SK-N-SH (cell line): ENCODE data around the gene PLK1. TPM values are rescaled to one million over a fixed set of nuclear protein-coding genes. Genes with fewer than 3 reads are reported as not detected.
A peak's percentile ranks its signal among the peaks of the same experiment; 100 is the strongest.

Source experiments
- CTCF ChIA-PET: fragments of 300-600, 350-600 bp; formaldehyde crosslinking; extraction: SDS; loops from one replicate; lab custom pipeline; 2021; lab: Yijun Ruan, JAX
- POLR2A ChIA-PET: fragments of 350-600 bp; sonication (Branson Sonifier 250); formaldehyde crosslinking; extraction: SDS; loops from one replicate; lab custom pipeline; 2020; ENCODE audit warnings: antibody characterized with exemption, inconsistent platforms; lab: Yijun Ruan, JAX
- DNase-seq: peaks from one replicate; pipeline ENCODE4 v3.0.0; 2012
- H2AFZ ChIP-seq: fragments of 200-600 bp; sonication (generic); 2 replicates; pipeline ENCODE4 v1.8.1; 2016; ENCODE audit warnings: antibody characterized with exemption, mild to moderate bottlenecking, low read depth
- H3F3A ChIP-seq: fragments of 200-600 bp; sonication (generic); replicated peaks from 2 replicates; pipeline ENCODE3; 2016; ENCODE audit warnings: antibody characterized with exemption, mild to moderate bottlenecking; ENCODE audit not compliant: insufficient read depth
- H3K27ac ChIP-seq, 2 experiments: fragments of 200-500 bp in 1 of 2; fragments of 200-600 bp in 1 of 2; sonication (Bioruptor generic) in 1 of 2; sonication (generic), shearing (Covaris generic) in 1 of 2; 2 replicates each; pipeline versions ENCODE4 v1.5.1 to v1.6.1; 2014 to 2016; ENCODE audit warnings: low read depth in 2 of 2, inconsistent platforms in 1 of 2, low read length in 1 of 2, mild to moderate bottlenecking in 1 of 2, mixed read lengths in 1 of 2
- H3K27me3 ChIP-seq: fragments of 200-600 bp; sonication (generic), shearing (Covaris generic); 2 replicates; pipeline ENCODE4 v1.6.1; 2016; ENCODE audit warnings: mixed run types; ENCODE audit not compliant: insufficient read depth
- H3K36me3 ChIP-seq, 2 experiments: fragments of 200-500 bp in 1 of 2; fragments of 200-600 bp in 1 of 2; sonication (Bioruptor generic) in 1 of 2; sonication (generic) in 1 of 2; replicated peaks in 1 of 2; 2 replicates each; pipeline versions ENCODE3 to v1.5.1; 2014 to 2016; ENCODE audit warnings: low read length in 1 of 2, mild to moderate bottlenecking in 1 of 2; ENCODE audit not compliant: insufficient read depth in 2 of 2, control insufficient read depth in 1 of 2
- H3K4me1 ChIP-seq, 2 experiments: fragments of 200-500 bp in 1 of 2; fragments of 200-600 bp in 1 of 2; sonication (Bioruptor generic) in 1 of 2; sonication (generic), shearing (Covaris generic) in 1 of 2; 2 replicates each; pipeline versions ENCODE4 v1.5.1 to v1.6.1; 2014 to 2016; ENCODE audit warnings: low read depth in 1 of 2, low read length in 1 of 2, mixed run types in 1 of 2; ENCODE audit not compliant: insufficient read depth in 2 of 2, control insufficient read depth in 1 of 2
- H3K4me2 ChIP-seq: fragments of 200-600 bp; sonication (generic), shearing (Covaris generic); 2 replicates; pipeline ENCODE4 v1.6.1; 2017; ENCODE audit warnings: mixed run types
- H3K4me3 ChIP-seq, 2 experiments: fragments of 200-500 bp in 1 of 2; fragments of 200-600 bp in 1 of 2; sonication (Bioruptor generic) in 1 of 2; sonication (generic), shearing (Covaris generic) in 1 of 2; 2 replicates each; pipeline versions ENCODE4 v1.5.1 to v1.8.1; 2014 to 2016; ENCODE audit warnings: low read depth in 2 of 2, inconsistent platforms in 1 of 2, low read length in 1 of 2, mild to moderate bottlenecking in 1 of 2, mixed read lengths in 1 of 2, moderate library complexity in 1 of 2
- H3K79me2 ChIP-seq: fragments of 200-600 bp; sonication (generic); 2 replicates; pipeline ENCODE4 v1.8.1; 2017; ENCODE audit warnings: mild to moderate bottlenecking; ENCODE audit not compliant: insufficient read depth
- H3K9ac ChIP-seq: fragments of 200-600 bp; sonication (generic); 2 replicates; pipeline ENCODE4 v1.6.1; 2017; ENCODE audit warnings: mixed run types
- H3K9me2 ChIP-seq: fragments of 200-600 bp; sonication (generic); 2 replicates; pipeline ENCODE4 v1.6.1; 2017; ENCODE audit warnings: mixed run types
- H3K9me3 ChIP-seq: fragments of 200-600 bp; sonication (generic); 2 replicates; pipeline ENCODE4 v1.6.1; 2017; ENCODE audit warnings: mixed run types, mild to moderate bottlenecking, moderate library complexity
- H4K20me1 ChIP-seq: fragments of 200-600 bp; sonication (generic); 2 replicates; pipeline ENCODE4 v1.6.1; 2017; ENCODE audit warnings: mild to moderate bottlenecking, mixed run types; ENCODE audit not compliant: insufficient read depth
- CHD2 ChIP-seq: fragments of 150-350 bp; IDR thresholded peaks from 2 replicates; pipeline ENCODE4 v1.6.1; 2018; ENCODE audit warnings: low read length; ENCODE audit not compliant: partially characterized antibody
- ELF1 ChIP-seq: IDR thresholded peaks from 2 replicates; pipeline ENCODE4 v1.4.0; 2012
- JUND ChIP-seq: IDR thresholded peaks from 2 replicates; pipeline ENCODE4 v1.4.0; 2012
- RCOR1 ChIP-seq: fragments of 150-350 bp; IDR thresholded peaks from 2 replicates; pipeline ENCODE4 v1.6.1; 2017; ENCODE audit warnings: antibody characterized with exemption, low read length
- RXRA ChIP-seq: IDR thresholded peaks from 2 replicates; pipeline ENCODE4 v1.4.0; 2012; ENCODE audit warnings: low read depth, mild to moderate bottlenecking, borderline replicate concordance
- SIN3A ChIP-seq: IDR thresholded peaks from 2 replicates; pipeline ENCODE4 v1.6.1; 2012; ENCODE audit warnings: low read depth, mild to moderate bottlenecking, low read length, moderate library complexity, borderline replicate concordance
- SMC3 ChIP-seq: IDR thresholded peaks from 2 replicates; pipeline ENCODE4 v1.6.1; 2012; ENCODE audit warnings: low read depth, low read length, improper control_type of control experiment
- TAF1 ChIP-seq: IDR thresholded peaks from 2 replicates; pipeline ENCODE4 v1.6.1; 2012; ENCODE audit warnings: low read depth, mild to moderate bottlenecking, low read length, moderate library complexity, borderline replicate concordance
- YY1 ChIP-seq: IDR thresholded peaks from 2 replicates; pipeline ENCODE4 v1.4.0; 2012; ENCODE audit warnings: low read depth, mild to moderate bottlenecking
- WGBS: methylation state at CpG from one replicate; pipeline ENCODE4 v1.1.6; 2017; ENCODE audit warnings: low lambda C conversion rate; 5-methylcytosine and 5-hydroxymethylcytosine counted together
- polyA plus RNA-seq, 3 experiments: library from polyadenylated mRNA; depleted of rRNA; stranded (reverse); fragments of >200 nt; gene quantifications; 2 replicates each; pipeline ENCODE4 v1.2.3, GENCODE V29; 2012
- TF ChIP-seq, protein P1 (sequence below): IDR thresholded peaks from 2 replicates; pipeline ENCODE4 v1.6.1; 2012; ENCODE audit warnings: mild to moderate bottlenecking, low read depth, low read length, moderate library complexity
- TF ChIP-seq, protein P2 (sequence below): IDR thresholded peaks from 2 replicates; pipeline ENCODE4 v1.4.0; 2012; ENCODE audit warnings: low read depth
- TF ChIP-seq, protein P3 (sequence below): fragments of 200-600 bp; sonication (generic); IDR thresholded peaks from 2 replicates; pipeline ENCODE4 v1.6.1; 2017; ENCODE audit warnings: antibody characterized with exemption, mild to moderate bottlenecking, moderate library complexity
- TF ChIP-seq, protein P4 (sequence below): fragments of 150-350 bp; IDR thresholded peaks from 2 replicates; pipeline ENCODE4 v1.6.1; 2016; ENCODE audit warnings: mild to moderate bottlenecking, low read depth, low read length

Gene PLK1
- polyA plus RNA-seq, 1 of the 3 experiments (the other 2 are of a cell fraction), result 68.7 TPM

DNA sequence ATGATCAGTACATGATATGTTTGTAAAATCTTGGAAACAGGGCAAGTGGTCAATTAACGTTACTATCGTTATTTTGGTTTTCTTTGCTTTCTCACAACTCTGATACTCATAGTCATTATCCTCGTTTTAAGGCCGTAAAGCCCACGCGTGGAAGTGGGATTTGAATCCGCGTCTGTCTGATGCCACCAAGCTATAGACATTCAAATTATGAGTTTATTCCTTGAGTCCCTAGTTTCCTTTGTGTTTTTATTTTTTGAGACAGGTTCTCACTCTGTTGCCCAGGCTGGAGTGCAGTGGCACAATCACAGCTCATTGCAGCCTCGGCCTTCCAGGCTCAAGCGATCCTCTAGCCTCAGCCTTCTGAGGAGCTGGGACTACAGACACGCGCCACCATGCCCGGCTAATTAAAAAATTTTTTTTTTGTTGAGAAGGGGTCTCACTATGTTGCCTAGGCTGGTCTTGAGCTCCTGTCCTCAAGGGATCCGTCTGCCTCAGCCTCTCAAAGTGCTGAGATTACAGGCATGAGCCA lies 36.4 kb upstream of the PLK1 start:
- peaks cover 92% of the 10 kb centered on the region for H3K79me2 ChIP-seq
- H2AFZ ChIP-seq, result 0 out of 2 replicates have a peak overlapping the region, but pooled peaks have one; percentile 74
- H3F3A ChIP-seq, result no peaks in the 10 kb centered on the region
- peaks cover 19 to 51% of the 10 kb centered on the region in 2 experiments for H3K36me3 ChIP-seq
- no peak for DNase-seq
- peaks cover 11 to 13% of the 10 kb centered on the region in 2 experiments; a peak in 2 of 4 replicates for H3K4me1 ChIP-seq
- peaks cover 12% of the 10 kb centered on the region for H4K20me1 ChIP-seq
- no peaks in the 10 kb centered on the region for H3K9me2 ChIP-seq
- TF ChIP-seq SMC3, result no peak
- TF ChIP-seq TAF1, result no peak
- TF ChIP-seq RCOR1, result no peak
- TF ChIP-seq SIN3A, result no peak
- TF ChIP-seq JUND, result no peak
- TF ChIP-seq, protein P1, sequence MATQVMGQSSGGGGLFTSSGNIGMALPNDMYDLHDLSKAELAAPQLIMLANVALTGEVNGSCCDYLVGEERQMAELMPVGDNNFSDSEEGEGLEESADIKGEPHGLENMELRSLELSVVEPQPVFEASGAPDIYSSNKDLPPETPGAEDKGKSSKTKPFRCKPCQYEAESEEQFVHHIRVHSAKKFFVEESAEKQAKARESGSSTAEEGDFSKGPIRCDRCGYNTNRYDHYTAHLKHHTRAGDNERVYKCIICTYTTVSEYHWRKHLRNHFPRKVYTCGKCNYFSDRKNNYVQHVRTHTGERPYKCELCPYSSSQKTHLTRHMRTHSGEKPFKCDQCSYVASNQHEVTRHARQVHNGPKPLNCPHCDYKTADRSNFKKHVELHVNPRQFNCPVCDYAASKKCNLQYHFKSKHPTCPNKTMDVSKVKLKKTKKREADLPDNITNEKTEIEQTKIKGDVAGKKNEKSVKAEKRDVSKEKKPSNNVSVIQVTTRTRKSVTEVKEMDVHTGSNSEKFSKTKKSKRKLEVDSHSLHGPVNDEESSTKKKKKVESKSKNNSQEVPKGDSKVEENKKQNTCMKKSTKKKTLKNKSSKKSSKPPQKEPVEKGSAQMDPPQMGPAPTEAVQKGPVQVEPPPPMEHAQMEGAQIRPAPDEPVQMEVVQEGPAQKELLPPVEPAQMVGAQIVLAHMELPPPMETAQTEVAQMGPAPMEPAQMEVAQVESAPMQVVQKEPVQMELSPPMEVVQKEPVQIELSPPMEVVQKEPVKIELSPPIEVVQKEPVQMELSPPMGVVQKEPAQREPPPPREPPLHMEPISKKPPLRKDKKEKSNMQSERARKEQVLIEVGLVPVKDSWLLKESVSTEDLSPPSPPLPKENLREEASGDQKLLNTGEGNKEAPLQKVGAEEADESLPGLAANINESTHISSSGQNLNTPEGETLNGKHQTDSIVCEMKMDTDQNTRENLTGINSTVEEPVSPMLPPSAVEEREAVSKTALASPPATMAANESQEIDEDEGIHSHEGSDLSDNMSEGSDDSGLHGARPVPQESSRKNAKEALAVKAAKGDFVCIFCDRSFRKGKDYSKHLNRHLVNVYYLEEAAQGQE, result no peak
- TF ChIP-seq YY1, result no peak
- TF ChIP-seq, protein P2, sequence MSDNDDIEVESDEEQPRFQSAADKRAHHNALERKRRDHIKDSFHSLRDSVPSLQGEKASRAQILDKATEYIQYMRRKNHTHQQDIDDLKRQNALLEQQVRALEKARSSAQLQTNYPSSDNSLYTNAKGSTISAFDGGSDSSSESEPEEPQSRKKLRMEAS, result no peak
- no peak for TF ChIP-seq ELF1
- no peak for TF ChIP-seq CHD2
- TF ChIP-seq RXRA, result no peak
- TF ChIP-seq, protein P3, sequence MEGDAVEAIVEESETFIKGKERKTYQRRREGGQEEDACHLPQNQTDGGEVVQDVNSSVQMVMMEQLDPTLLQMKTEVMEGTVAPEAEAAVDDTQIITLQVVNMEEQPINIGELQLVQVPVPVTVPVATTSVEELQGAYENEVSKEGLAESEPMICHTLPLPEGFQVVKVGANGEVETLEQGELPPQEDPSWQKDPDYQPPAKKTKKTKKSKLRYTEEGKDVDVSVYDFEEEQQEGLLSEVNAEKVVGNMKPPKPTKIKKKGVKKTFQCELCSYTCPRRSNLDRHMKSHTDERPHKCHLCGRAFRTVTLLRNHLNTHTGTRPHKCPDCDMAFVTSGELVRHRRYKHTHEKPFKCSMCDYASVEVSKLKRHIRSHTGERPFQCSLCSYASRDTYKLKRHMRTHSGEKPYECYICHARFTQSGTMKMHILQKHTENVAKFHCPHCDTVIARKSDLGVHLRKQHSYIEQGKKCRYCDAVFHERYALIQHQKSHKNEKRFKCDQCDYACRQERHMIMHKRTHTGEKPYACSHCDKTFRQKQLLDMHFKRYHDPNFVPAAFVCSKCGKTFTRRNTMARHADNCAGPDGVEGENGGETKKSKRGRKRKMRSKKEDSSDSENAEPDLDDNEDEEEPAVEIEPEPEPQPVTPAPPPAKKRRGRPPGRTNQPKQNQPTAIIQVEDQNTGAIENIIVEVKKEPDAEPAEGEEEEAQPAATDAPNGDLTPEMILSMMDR, result no peak
- TF ChIP-seq, protein P4, sequence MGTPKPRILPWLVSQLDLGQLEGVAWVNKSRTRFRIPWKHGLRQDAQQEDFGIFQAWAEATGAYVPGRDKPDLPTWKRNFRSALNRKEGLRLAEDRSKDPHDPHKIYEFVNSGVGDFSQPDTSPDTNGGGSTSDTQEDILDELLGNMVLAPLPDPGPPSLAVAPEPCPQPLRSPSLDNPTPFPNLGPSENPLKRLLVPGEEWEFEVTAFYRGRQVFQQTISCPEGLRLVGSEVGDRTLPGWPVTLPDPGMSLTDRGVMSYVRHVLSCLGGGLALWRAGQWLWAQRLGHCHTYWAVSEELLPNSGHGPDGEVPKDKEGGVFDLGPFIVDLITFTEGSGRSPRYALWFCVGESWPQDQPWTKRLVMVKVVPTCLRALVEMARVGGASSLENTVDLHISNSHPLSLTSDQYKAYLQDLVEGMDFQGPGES, result no peak
- CTCF ChIA-PET, result interaction anchor here (0.6 kb wide), 2 partner anchors 35 to 43 kb away, joined by 3 read pairs; no protein-coding TSS in a partner anchor
- POLR2A ChIA-PET, result no interaction called here
- no peaks in the 10 kb centered on the region for H3K27me3 ChIP-seq
- peak overlapping the region in 1 of 2 experiments; percentile 87; a peak in 1 of 4 replicates for H3K27ac ChIP-seq
- H3K9me3 ChIP-seq, result no peaks in the 10 kb centered on the region
- H3K4me2 ChIP-seq, result peak overlapping the region; percentile 92
- peak overlapping the region; percentile 94 for H3K9ac ChIP-seq
- 38% methylated on average over 14 of the region's 14 CpGs for WGBS
- peak overlapping the region; percentile 85 to 99 for H3K4me3 ChIP-seq
